ENCODE results near the gene PRDM16.

GRCh38 chr1:3317456-3317855 is 248.5 kb downstream of the PRDM16 start:
- TF ChIP-seq EZH2 (IDR thresholded peaks at IDR 0.05; ENCODE audit: borderline replicate concordance, low read depth, low read length, severe bottlenecking) (no peak), CTCF (IDR thresholded peaks at IDR 0.05; ENCODE audit: borderline replicate concordance, extremely low read depth, low read length, poor library complexity, severe bottlenecking) (no peak)
